Cardiac muscle cell (in vitro differentiated cells and primary cell): Measurements from ENCODE around the gene DNAJC10. TPM values are rescaled to one million over a fixed set of nuclear protein-coding genes. Genes with fewer than 3 reads are reported as not detected.
"Not testable (repeated sequence)": the region's sequence is repeated elsewhere in the genome, so short reads cannot be mapped to it uniquely, and the experiment has no call there.

Experiments used
- DNase-seq, 2 donors: peaks; one replicate each; pipeline versions ENCODE4 v3.0.0 to v3.0.0-alpha.2; 2010 to 2017; ENCODE audit warnings: low read depth in 1 of 2, low spot score in 1 of 2
- H3K27ac ChIP-seq: fragments of 200-600 bp; sonication (generic); 2 replicates; pipeline ENCODE4 v1.5.1; 2016
- H3K27me3 ChIP-seq: fragments of 200-600 bp; sonication (generic); 2 replicates; pipeline ENCODE4 v1.6.0; 2016; ENCODE audit warnings: control low read depth
- H3K36me3 ChIP-seq: fragments of 200-600 bp; sonication (generic); 2 replicates; pipeline ENCODE4 v1.5.1; 2016; ENCODE audit warnings: control low read depth
- H3K4me1 ChIP-seq: fragments of 200-600 bp; sonication (generic); 2 replicates; pipeline ENCODE4 v1.8.1; 2017; ENCODE audit warnings: low read depth, mild to moderate bottlenecking, mixed run types
- H3K4me3 ChIP-seq: fragments of 200-600 bp; sonication (generic); 2 replicates; pipeline ENCODE4 v1.5.1; 2016; ENCODE audit warnings: mild to moderate bottlenecking
- H3K9me3 ChIP-seq: fragments of 200-600 bp; sonication (generic); 2 replicates; pipeline ENCODE4 v1.5.1; 2017; ENCODE audit warnings: low read depth, mild to moderate bottlenecking, control low read depth
- polyA plus RNA-seq: library from polyadenylated mRNA; unstranded; fragments of >200 nt; fragmentation: Nextera tagmentation; extraction: Ambion mirVana; gene quantifications from 2 replicates; pipeline ENCODE4 v1.2.1, GENCODE V29; 2016
- total RNA-seq: library from RNA; depleted of rRNA; stranded (reverse); fragments of >200 nt; gene quantifications from 2 replicates; pipeline ENCODE4 v1.2.3, GENCODE V29; 2016
- TF ChIP-seq, protein P1 (sequence below): IDR thresholded peaks from 2 replicates; pipeline ENCODE4 v1.5.1; 2012; ENCODE audit warnings: low read depth, mild to moderate bottlenecking, low read length

The DNAJC10 gene
- total and polyA plus RNA-seq, 2 experiments from 2014 or later, result 84.7 to 95.8 TPM

DNA sequence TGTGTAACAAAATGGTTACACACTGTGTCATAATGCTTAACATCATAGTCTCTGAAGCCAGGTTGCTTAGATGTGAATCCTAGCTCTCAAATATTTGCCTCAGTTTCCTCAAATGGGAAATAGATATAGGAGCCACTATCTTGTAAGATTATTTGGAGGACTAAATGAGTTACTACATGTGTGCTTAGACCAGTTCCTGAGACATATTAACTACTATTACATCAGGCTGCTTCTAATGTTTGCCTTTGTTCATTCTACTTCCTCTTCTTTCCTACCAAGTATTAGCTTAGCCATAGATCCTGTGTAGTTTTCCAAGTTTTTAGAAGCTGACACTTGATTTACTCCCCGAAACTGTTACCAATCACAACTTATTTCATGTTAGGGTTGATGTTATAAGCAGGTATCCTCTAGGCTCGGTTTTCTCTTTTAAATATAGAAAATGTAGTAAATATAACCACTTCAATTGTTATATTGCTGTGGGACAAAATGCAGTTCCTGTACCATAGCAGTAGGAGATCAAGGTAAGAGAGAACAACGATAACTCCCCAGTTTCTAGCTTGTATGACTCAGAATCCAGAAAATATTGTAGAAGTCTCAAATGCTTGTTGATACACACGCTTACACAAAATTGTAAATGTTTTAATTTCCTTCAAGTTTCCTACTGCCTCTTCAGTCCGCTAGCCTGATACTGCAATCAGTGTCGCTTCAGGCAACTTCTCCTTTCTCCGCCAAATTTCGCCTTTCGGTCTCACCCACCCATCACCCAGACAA, 751 bp upstream of the DNAJC10 start:
- DNase-seq, result peak in 1 of 2 donors; percentile 48

GRCh38 chr2:182716650-182716979, 558 bp downstream of the DNAJC10 start:
- no peak for DNase-seq
- Histone ChIP-seq H3K27me3 (no peaks in the 10 kb centered on the region), H3K27ac (peak overlapping the region; percentile 81), H3K4me3 (peak overlapping the region; percentile 90), H3K9me3 (no peaks in the 10 kb centered on the region), H3K4me1 (peaks cover 6% of the 10 kb centered on the region), H3K36me3 (peaks cover 12% of the 10 kb centered on the region)
- TF ChIP-seq, protein P1, sequence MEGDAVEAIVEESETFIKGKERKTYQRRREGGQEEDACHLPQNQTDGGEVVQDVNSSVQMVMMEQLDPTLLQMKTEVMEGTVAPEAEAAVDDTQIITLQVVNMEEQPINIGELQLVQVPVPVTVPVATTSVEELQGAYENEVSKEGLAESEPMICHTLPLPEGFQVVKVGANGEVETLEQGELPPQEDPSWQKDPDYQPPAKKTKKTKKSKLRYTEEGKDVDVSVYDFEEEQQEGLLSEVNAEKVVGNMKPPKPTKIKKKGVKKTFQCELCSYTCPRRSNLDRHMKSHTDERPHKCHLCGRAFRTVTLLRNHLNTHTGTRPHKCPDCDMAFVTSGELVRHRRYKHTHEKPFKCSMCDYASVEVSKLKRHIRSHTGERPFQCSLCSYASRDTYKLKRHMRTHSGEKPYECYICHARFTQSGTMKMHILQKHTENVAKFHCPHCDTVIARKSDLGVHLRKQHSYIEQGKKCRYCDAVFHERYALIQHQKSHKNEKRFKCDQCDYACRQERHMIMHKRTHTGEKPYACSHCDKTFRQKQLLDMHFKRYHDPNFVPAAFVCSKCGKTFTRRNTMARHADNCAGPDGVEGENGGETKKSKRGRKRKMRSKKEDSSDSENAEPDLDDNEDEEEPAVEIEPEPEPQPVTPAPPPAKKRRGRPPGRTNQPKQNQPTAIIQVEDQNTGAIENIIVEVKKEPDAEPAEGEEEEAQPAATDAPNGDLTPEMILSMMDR, result no peak

More for the DNA sequence above, 751 bp upstream of the DNAJC10 start:
- H3K27me3 ChIP-seq, result no peaks in the 10 kb centered on the region
- peak overlapping the region; percentile 90 for H3K4me3 ChIP-seq
- TF ChIP-seq, protein P1, result no peak
- peaks cover 6% of the 10 kb centered on the region for H3K4me1 ChIP-seq
- H3K36me3 ChIP-seq, result peaks cover 5% of the 10 kb centered on the region
- peak overlapping the region; percentile 81 for H3K27ac ChIP-seq
- no peaks in the 10 kb centered on the region for H3K9me3 ChIP-seq

DNA sequence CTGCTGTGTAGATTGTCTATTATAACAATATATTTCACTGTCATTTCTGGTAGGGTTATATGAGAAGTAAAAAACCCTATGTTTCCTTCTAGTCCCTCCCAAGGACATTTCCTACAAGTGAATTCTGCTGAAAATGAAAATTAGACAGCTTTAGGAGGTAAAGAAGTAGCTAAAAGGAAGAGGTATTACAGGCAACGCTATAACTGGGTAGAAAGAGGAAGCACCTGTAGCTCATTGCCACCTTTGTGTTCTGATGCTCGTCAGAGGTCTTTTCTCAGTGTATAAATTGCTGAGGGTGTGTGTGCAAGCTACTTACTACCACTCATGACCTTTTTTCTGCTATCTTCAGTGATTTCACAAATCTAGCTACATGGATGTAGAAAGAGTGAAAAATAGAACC, 1.4 kb downstream of the DNAJC10 start:
- Histone ChIP-seq H3K27ac (no peak overlapping the region), H3K4me3 (peak overlapping the region; percentile 6)
- TF ChIP-seq, protein P1, result no peak

GRCh38 chr2:182717816-182718215, 1.8 kb downstream of the DNAJC10 start:
- Histone ChIP-seq H3K36me3 (peaks cover 17% of the 10 kb centered on the region), H3K9me3 (no peaks in the 10 kb centered on the region), H3K4me3 (peak overlapping the region; percentile 6), H3K27me3 (no peaks in the 10 kb centered on the region), H3K27ac (no peak overlapping the region), H3K4me1 (peaks cover 6% of the 10 kb centered on the region)
- TF ChIP-seq, protein P1, result no peak
- no peak for DNase-seq

More for the DNA sequence above, 1.4 kb downstream of the DNAJC10 start:
- peaks cover 15% of the 10 kb centered on the region for H3K36me3 ChIP-seq
- no peak for DNase-seq
- H3K4me1 ChIP-seq, result peaks cover 6% of the 10 kb centered on the region
- no peaks in the 10 kb centered on the region for H3K9me3 ChIP-seq
- H3K27me3 ChIP-seq, result no peaks in the 10 kb centered on the region

DNA sequence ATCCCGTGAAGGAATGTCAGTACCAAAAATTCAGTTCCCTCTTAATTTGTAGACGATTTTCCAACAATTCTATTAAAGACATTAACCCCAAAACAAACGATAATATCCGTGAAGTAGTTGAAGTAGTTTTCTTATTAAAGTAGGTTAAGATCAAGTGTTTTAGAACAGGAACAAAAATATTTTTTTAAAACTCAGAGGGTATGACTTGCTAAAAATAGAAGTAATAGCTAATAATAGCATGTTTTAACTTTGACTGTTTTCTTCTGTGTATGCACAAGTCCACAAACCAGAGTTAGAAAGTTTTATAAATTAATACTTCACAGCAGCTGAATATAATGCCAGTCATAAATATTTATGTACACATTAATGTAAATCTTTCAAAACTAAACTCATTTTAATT, 2.4 kb downstream of the DNAJC10 start:
- H3K4me1 ChIP-seq, result peaks cover 6% of the 10 kb centered on the region
- no peak for DNase-seq
- no peaks in the 10 kb centered on the region for H3K27me3 ChIP-seq
- H3K36me3 ChIP-seq, result peaks cover 17% of the 10 kb centered on the region
- H3K9me3 ChIP-seq, result no peaks in the 10 kb centered on the region
- TF ChIP-seq, protein P1, result no peak
- no peak overlapping the region for H3K27ac ChIP-seq
- no peak overlapping the region for H3K4me3 ChIP-seq

- DNase-seq, result peak in 1 of 2 donors; percentile 1
- H3K4me1 ChIP-seq, H3K9me3 ChIP-seq, H3K4me3 ChIP-seq, H3K27me3 ChIP-seq, H3K27ac ChIP-seq: not testable (repeated sequence)
- H3K36me3 ChIP-seq, result peaks cover 17% of the 10 kb centered on the region
These were observed 3.1 kb downstream of the DNAJC10 start for GRCh38 chr2:182719116-182719515.
